Endothelial cell of umbilical vein (primary cell): ENCODE measurements around the gene IFT27. TPM values are rescaled to one million over a fixed set of nuclear protein-coding genes. Genes with fewer than 3 reads are reported as not detected.

Experiments
- BruUV-seq: library from RNA; stranded (reverse); fragments of 400-500 nt; replicated peaks from 2 replicates; lab custom pipeline; 2021; lab: Mats Ljungman, UMichigan
- CTCF ChIA-PET: fragments of 300-600, 350-600 bp; sonication (Branson Sonifier 250); formaldehyde crosslinking; loops from one replicate; lab custom pipeline; 2021; ENCODE audit warnings: antibody characterized with exemption, inconsistent platforms; lab: Charles Lee
- POLR2A ChIA-PET: fragments of 300-600, 350-600 bp; sonication (Branson Sonifier 250); formaldehyde crosslinking; loops from one replicate; lab custom pipeline; 2021; ENCODE audit warnings: antibody characterized with exemption, inconsistent platforms; lab: Charles Lee
- DNase-seq: peaks from one replicate; pipeline ENCODE4 v3.0.0-alpha.2; 2011; ENCODE audit warnings: low read depth, low spot score
- FAIRE-seq: peaks from 2 replicates; lab custom pipeline; 2011; peaks lifted over from hg19 to GRCh38; lab: Jason Lieb, UNC
- H2AFZ ChIP-seq: 2 replicates; pipeline ENCODE4 v1.6.0; 2012; ENCODE audit warnings: low read depth, low read length, control low read depth, inconsistent platforms
- H3K27ac ChIP-seq: 2 replicates; pipeline ENCODE4 v1.5.1; 2011; ENCODE audit warnings: low read depth, mild to moderate bottlenecking, control low read depth, low read length, moderate library complexity; ENCODE audit not compliant: insufficient read depth
- H3K27me3 ChIP-seq, 2 experiments: 2 replicates each; pipeline versions ENCODE4 v1.6.0 to v1.6.1; 2011; ENCODE audit warnings: low read length in 2 of 2, mixed read lengths in 1 of 2; ENCODE audit not compliant: control insufficient read depth in 2 of 2, insufficient read depth in 2 of 2
- H3K36me3 ChIP-seq, 2 experiments: 2 replicates in 1 of 2; 3 replicates in 1 of 2; pipeline ENCODE4 v1.5.1; 2011; ENCODE audit warnings: low read length in 2 of 2, mild to moderate bottlenecking in 1 of 2, moderate library complexity in 1 of 2; ENCODE audit not compliant: control insufficient read depth in 2 of 2, insufficient read depth in 2 of 2; ENCODE audit errors: extremely low read depth in 1 of 2
- H3K4me1 ChIP-seq: 3 replicates; pipeline ENCODE4 v1.5.1; 2011; ENCODE audit warnings: mild to moderate bottlenecking, low read length; ENCODE audit not compliant: control insufficient read depth, insufficient read depth; ENCODE audit errors: extremely low read depth
- H3K4me2 ChIP-seq: 2 replicates; pipeline ENCODE4 v1.6.1; 2011; ENCODE audit warnings: low read length, control low read depth, mixed read lengths; ENCODE audit not compliant: insufficient read depth
- H3K4me3 ChIP-seq, 3 experiments: fragments of 200-600 bp in 1 of 3; sonication (generic), shearing (Covaris generic) in 1 of 3; replicated peaks in 1 of 3; 2 replicates each; pipeline ENCODE4 v1.5.1; 2011 to 2016; ENCODE audit warnings: control low read depth in 3 of 3, low read length in 3 of 3, mild to moderate bottlenecking in 2 of 3, inconsistent platforms in 1 of 3, low read depth in 1 of 3, moderate library complexity in 1 of 3; ENCODE audit not compliant: insufficient read depth in 1 of 3
- H3K79me2 ChIP-seq: 2 replicates; pipeline ENCODE4 v1.6.0; 2012; ENCODE audit warnings: low read length, inconsistent platforms; ENCODE audit not compliant: control insufficient read depth, insufficient read depth
- H3K9ac ChIP-seq: replicated peaks from 2 replicates; pipeline ENCODE3; 2011; ENCODE audit warnings: low read length, control low read depth; ENCODE audit not compliant: insufficient read depth; ENCODE audit errors: extremely low read depth
- H3K9me1 ChIP-seq: replicated peaks from 3 replicates; pipeline ENCODE4 v1.6.0; 2011; ENCODE audit warnings: mild to moderate bottlenecking, low read length; ENCODE audit not compliant: control insufficient read depth, insufficient read depth; ENCODE audit errors: extremely low read depth
- H3K9me3 ChIP-seq: replicated peaks from 2 replicates; pipeline ENCODE4 v1.5.1; 2012; ENCODE audit warnings: low read length, inconsistent platforms; ENCODE audit not compliant: control insufficient read depth, insufficient read depth
- H4K20me1 ChIP-seq: replicated peaks from 2 replicates; pipeline ENCODE3; 2011; ENCODE audit warnings: mild to moderate bottlenecking, low read length; ENCODE audit not compliant: control insufficient read depth, insufficient read depth; ENCODE audit errors: extremely low read depth
- CTCF ChIP-seq, 2 donors: IDR thresholded peaks; 1 replicate in 1 of 2; 2 replicates in 1 of 2; pipeline ENCODE4 v1.5.1; 2011; ENCODE audit warnings: low read length in 2 of 2, mild to moderate bottlenecking in 2 of 2, moderate library complexity in 2 of 2, control low read depth in 1 of 2, inconsistent platforms in 1 of 2, low read depth in 1 of 2; ENCODE audit not compliant: insufficient read depth in 1 of 2; ENCODE audit errors: extremely low read depth in 1 of 2
- EZH2 ChIP-seq: IDR thresholded peaks from 2 replicates; pipeline ENCODE4 v1.6.1; 2012; ENCODE audit warnings: borderline replicate concordance, low read depth, mild to moderate bottlenecking, moderate library complexity, low read length, inconsistent platforms; ENCODE audit not compliant: severe bottlenecking
- FOS ChIP-seq: IDR thresholded peaks from 2 replicates; pipeline ENCODE4 v1.6.1; 2011; ENCODE audit warnings: mild to moderate bottlenecking, low read length, moderate library complexity, borderline replicate concordance; ENCODE audit not compliant: insufficient read depth
- GATA2 ChIP-seq: IDR thresholded peaks from 2 replicates; pipeline ENCODE4 v1.7.0; 2011; ENCODE audit warnings: low read depth, mild to moderate bottlenecking, moderate library complexity, mixed read lengths, low read length; ENCODE audit not compliant: insufficient read length, insufficient read depth
- JUN ChIP-seq: IDR thresholded peaks from 2 replicates; pipeline ENCODE4 v1.6.1; 2011; ENCODE audit warnings: borderline replicate concordance, low read depth; ENCODE audit not compliant: insufficient read length, insufficient read depth
- MAX ChIP-seq: IDR thresholded peaks from 2 replicates; pipeline ENCODE4 v1.6.1; 2011; ENCODE audit not compliant: insufficient read depth, insufficient read length
- MYC ChIP-seq: IDR thresholded peaks from one replicate; pipeline ENCODE4 v1.6.1; 2011; ENCODE audit warnings: mild to moderate bottlenecking, low read depth, low read length
- POLR2A ChIP-seq: IDR thresholded peaks from 2 replicates; pipeline ENCODE4 v1.6.1; 2012; ENCODE audit warnings: low read depth, mild to moderate bottlenecking, control low read depth, low read length
- POLR2AphosphoS5 ChIP-seq: IDR thresholded peaks from 2 replicates; pipeline ENCODE4 v1.6.1; 2012; ENCODE audit warnings: low read depth, mild to moderate bottlenecking, control low read depth, low read length, moderate library complexity; ENCODE audit not compliant: insufficient read depth
- dilution Hi-C: fragments of 300-500 bp; cut with MboI; formaldehyde crosslinking; loops from one replicate; pipeline ENCODE4 v1.15.0; 2019; ENCODE audit warnings: low sequenced_read_pairs; ENCODE audit not compliant: extremely low pct_ligation_motif_present
- intact Hi-C: fragments of 100-400 bp; cut with micrococcal nuclease; formaldehyde crosslinking; loops from one replicate; pipeline ENCODE4 v1.10.0; 2022
- polyA plus RNA-seq, 4 experiments: library from polyadenylated mRNA; depleted of rRNA in 3 of 4; stranded (reverse) in 3 of 4; unstranded in 1 of 4; fragments of >200 nt; gene quantifications; 2 replicates each; pipeline versions ENCODE4 v1.2.1 to v1.2.3, GENCODE V29; 2011 to 2012; ENCODE audit warnings: missing spikeins in 1 of 4
- total RNA-seq: library from RNA; stranded (reverse); gene quantifications from 2 replicates; pipeline ENCODE4 v1.2.3, GENCODE V29; 2021

Gene IFT27
- total and polyA plus RNA-seq, 2 donors (not counting 3 experiments of a cell fraction or from before 2014, with no cell fraction given): 29.9 to 33.7 TPM

DNA sequence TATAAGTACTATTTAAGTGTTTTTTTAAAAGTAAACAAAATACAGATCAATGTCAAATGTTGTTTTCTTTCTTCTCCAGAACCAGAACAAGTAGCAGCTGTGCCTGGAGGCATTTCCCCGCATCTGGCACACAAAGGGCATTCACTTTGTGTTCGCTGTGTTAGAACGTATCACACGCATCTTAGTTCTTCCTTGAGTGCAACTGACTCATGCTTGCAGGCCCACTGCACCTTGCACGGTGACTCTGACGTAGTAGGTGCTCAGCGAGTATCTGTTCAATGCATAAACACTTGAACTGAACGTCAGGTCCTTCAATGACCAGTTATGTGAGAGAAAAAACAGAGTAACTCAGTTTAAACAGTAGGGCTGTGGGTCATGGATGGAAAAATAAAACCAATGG is 3.5 kb downstream of the IFT27 start:
- ChIA-PET POLR2A (no interaction called here), CTCF (interaction anchor here (1.2 to 2.8 kb wide), 3 partner anchors 11 to 226 kb away, joined by 3 to 18 read pairs (median 11); no protein-coding TSS in a partner anchor)
- H3K4me2 ChIP-seq: no peak overlapping the region
- no peaks in the 10 kb centered on the region for H3K79me2 ChIP-seq
- DNase-seq: no peak
- H2AFZ ChIP-seq: no peak overlapping the region
- H3K27ac ChIP-seq: no peak overlapping the region
- no peak overlapping the region for H3K4me3 ChIP-seq
- FAIRE-seq: no peak
- no TSS peak for BruUV-seq
- no peaks in the 10 kb centered on the region for H4K20me1 ChIP-seq
- TF ChIP-seq GATA2: no peak
- TF ChIP-seq CTCF (IDR thresholded peaks at IDR 0.05; ENCODE audit: extremely low read depth in 1 of 2, insufficient read depth in 1 of 2, low read depth in 1 of 2, low read length in 2 of 2): no peak
- TF ChIP-seq MYC: no peak
- TF ChIP-seq EZH2: no peak
- no peak for TF ChIP-seq POLR2A
- no peak for TF ChIP-seq MAX
- TF ChIP-seq JUN: no peak
- TF ChIP-seq POLR2AphosphoS5: no peak
- no peak for TF ChIP-seq FOS
- H3K36me3 ChIP-seq: peaks cover 0 to under 1% of the 10 kb centered on the region in 2 experiments
- dilution Hi-C loops (loop anchor here (10.0 kb wide), 1 partner anchor 62 kb away; no protein-coding TSS in a partner anchor), intact Hi-C loops (no loop called here)
- H3K4me1 ChIP-seq: peaks cover 13% of the 10 kb centered on the region
- no peaks in the 10 kb centered on the region for H3K9me3 ChIP-seq
- H3K27me3 ChIP-seq: no peaks in the 10 kb centered on the region
- no peaks in the 10 kb centered on the region for H3K9me1 ChIP-seq
- H3K9ac ChIP-seq: no peak overlapping the region
